ENCODE data around the gene NLRP6. TPM values are rescaled to one million over a fixed set of nuclear protein-coding genes. Genes with fewer than 3 reads are reported as not detected.
"Not testable (repeated sequence)": the region's sequence is repeated elsewhere in the genome, so short reads cannot be mapped to it uniquely, and the experiment has no call there.

Gene NLRP6
- total RNA-seq, 1 experiment from 2014 or later = not detected

DNA sequence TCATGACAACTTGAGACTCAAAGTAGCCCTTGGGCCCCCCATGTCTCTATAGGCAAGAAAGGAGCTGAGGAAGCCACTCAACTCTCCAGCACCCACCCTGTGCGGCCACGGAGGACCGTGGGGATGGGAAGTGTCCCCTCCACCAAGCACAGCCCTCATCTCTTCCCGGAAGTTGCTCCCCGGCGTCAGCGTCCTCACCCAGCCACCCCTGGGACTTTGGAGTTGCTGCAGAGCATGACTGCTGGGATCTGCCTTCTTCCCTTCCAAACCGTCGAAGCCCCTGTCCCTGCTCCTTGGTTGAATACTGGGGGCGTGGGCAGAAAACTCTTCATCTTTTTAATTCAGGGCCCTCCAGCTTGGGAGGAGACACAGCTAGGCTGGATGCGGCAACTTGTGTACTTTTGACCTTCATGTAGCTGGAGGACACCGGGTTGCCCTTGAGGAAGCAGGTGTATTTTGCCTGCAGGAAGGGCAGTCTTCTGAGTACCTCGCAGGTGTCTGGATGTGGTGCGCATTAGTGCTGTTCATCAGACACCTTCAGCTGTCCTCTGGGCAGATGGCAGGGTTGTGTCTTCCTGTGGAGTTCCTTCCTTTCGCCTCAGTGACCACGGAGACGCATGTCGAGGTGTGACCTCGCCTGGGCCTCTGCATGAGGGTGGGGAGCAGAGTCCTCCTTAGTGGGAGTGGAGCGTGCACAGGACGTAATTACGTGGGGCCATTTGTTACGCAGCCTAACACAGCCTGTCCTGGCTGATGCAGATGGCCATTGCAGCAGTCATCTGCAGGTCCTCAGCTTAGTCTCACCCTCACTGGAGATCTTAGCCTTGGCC is 54.7 kb downstream of the NLRP6 start:
- peaks cover 36 to 44% of the 10 kb centered on the region in 2 experiments for H3K4me1 Mint-ChIP-seq
- no peaks in the 10 kb centered on the region for H4K20me1 ChIP-seq (ENCODE audit: control insufficient read depth, insufficient read depth, insufficient read length)
- no peak overlapping the region for H3K27ac ChIP-seq (ENCODE audit: insufficient read length, low read depth, low read length)
- H3K27me3 Mint-ChIP-seq (ENCODE audit: low read depth) = peaks cover 3% of the 10 kb centered on the region
- peaks cover 21 to 25% of the 10 kb centered on the region in 2 experiments for H3K9me3 Mint-ChIP-seq
- no peak overlapping the region for H4K5ac ChIP-seq (ENCODE audit: insufficient read length, low read depth, low read length)
- no peak overlapping the region for H2BK12ac ChIP-seq (ENCODE audit: insufficient read length, low read depth, low read length)
- H3K18ac ChIP-seq (ENCODE audit: insufficient read length, low read depth, low read length) = no peak overlapping the region
- H3K79me1 ChIP-seq (ENCODE audit: insufficient read depth, low read depth, low read length, poor library complexity, severe bottlenecking) = no peaks in the 10 kb centered on the region
- H4K8ac ChIP-seq (replicated peaks; ENCODE audit: insufficient read length, low read depth, low read length) = no peak overlapping the region
- peak overlapping the region in 1 of 3 experiments; percentile 48; a peak in 1 of 7 replicates for H3K27ac Mint-ChIP-seq
- H3K4me2 ChIP-seq (ENCODE audit: insufficient read depth, insufficient read length, low read length) = no peak overlapping the region
- H4K91ac ChIP-seq (ENCODE audit: insufficient read length, low read depth, low read length) = no peak overlapping the region
- H3K14ac ChIP-seq (ENCODE audit: insufficient read depth, low read length) = no peak overlapping the region
- H3K23me2 ChIP-seq (ENCODE audit: insufficient read length, low read depth, low read length, poor library complexity, severe bottlenecking) = no peaks in the 10 kb centered on the region
- H3K36me3 Mint-ChIP-seq (ENCODE audit: insufficient read depth in 1 of 3, low read depth in 3 of 3) = peaks cover 4 to 38% (median 11%) of the 10 kb centered on the region in 3 experiments; a peak in 6 of 7 replicates
- H2AFZ ChIP-seq (ENCODE audit: low read length) = no peak overlapping the region
- H2BK20ac ChIP-seq (ENCODE audit: low read depth, low read length, poor library complexity, severe bottlenecking) = no peak overlapping the region
- peak; percentile 23 for DNase-seq
- H3K9ac ChIP-seq (ENCODE audit: extremely low read depth, insufficient read length, low read length) = no peak overlapping the region
- H3K9me3 ChIP-seq (ENCODE audit: control insufficient read depth, low read depth, low read length) = no peaks in the 10 kb centered on the region
- H3K27me3 ChIP-seq (ENCODE audit: insufficient read depth, low read length) = no peaks in the 10 kb centered on the region
- WGBS (ENCODE audit: extremely low coverage, insufficient read length, low lambda C conversion rate) = no CpG with 5 or more reads among the region's 23 CpGs
- peaks cover 12% of the 10 kb centered on the region; the same call in 1 of the 2 replicates for H3K4me1 ChIP-seq (ENCODE audit: insufficient read depth, low read length)
- TF ChIP-seq, protein P1, sequence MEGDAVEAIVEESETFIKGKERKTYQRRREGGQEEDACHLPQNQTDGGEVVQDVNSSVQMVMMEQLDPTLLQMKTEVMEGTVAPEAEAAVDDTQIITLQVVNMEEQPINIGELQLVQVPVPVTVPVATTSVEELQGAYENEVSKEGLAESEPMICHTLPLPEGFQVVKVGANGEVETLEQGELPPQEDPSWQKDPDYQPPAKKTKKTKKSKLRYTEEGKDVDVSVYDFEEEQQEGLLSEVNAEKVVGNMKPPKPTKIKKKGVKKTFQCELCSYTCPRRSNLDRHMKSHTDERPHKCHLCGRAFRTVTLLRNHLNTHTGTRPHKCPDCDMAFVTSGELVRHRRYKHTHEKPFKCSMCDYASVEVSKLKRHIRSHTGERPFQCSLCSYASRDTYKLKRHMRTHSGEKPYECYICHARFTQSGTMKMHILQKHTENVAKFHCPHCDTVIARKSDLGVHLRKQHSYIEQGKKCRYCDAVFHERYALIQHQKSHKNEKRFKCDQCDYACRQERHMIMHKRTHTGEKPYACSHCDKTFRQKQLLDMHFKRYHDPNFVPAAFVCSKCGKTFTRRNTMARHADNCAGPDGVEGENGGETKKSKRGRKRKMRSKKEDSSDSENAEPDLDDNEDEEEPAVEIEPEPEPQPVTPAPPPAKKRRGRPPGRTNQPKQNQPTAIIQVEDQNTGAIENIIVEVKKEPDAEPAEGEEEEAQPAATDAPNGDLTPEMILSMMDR (conservative IDR thresholded peaks at IDR 0.05) = no peak
- H3K23ac ChIP-seq (ENCODE audit: insufficient read length, low read depth, low read length) = no peak overlapping the region
- H2BK15ac ChIP-seq (ENCODE audit: low read depth, low read length) = no peak overlapping the region
- H2BK5ac ChIP-seq (ENCODE audit: insufficient read length, low read length) = no peak overlapping the region
- H3K56ac ChIP-seq (ENCODE audit: insufficient read length, low read depth, low read length) = no peak overlapping the region
- no peak overlapping the region for H3T11ph ChIP-seq (ENCODE audit: low read length)
- H3K4ac ChIP-seq (ENCODE audit: low read depth, low read length) = no peak overlapping the region
- no peak overlapping the region for H2BK120ac ChIP-seq (ENCODE audit: low read depth, low read length, poor library complexity, severe bottlenecking)
- no peak overlapping the region for H2AK5ac ChIP-seq (ENCODE audit: insufficient read length, low read length)
- H3K79me2 ChIP-seq (ENCODE audit: insufficient read depth, low read length) = no peaks in the 10 kb centered on the region
- H3K4me3 Mint-ChIP-seq = no peak overlapping the region

- H2BK120ac ChIP-seq (ENCODE audit: low read depth, low read length, poor library complexity, severe bottlenecking); H2BK15ac ChIP-seq (ENCODE audit: low read depth, low read length); H3K23ac ChIP-seq (ENCODE audit: insufficient read length, low read depth, low read length); H2AFZ ChIP-seq (ENCODE audit: low read length); H2BK20ac ChIP-seq (ENCODE audit: low read depth, low read length, poor library complexity, severe bottlenecking); H3T11ph ChIP-seq (ENCODE audit: low read length); H3K79me1 ChIP-seq (ENCODE audit: insufficient read depth, low read depth, low read length, poor library complexity, severe bottlenecking); H3K4me2 ChIP-seq (ENCODE audit: insufficient read depth, insufficient read length, low read length); H3K23me2 ChIP-seq (ENCODE audit: insufficient read length, low read depth, low read length, poor library complexity, severe bottlenecking); H4K5ac ChIP-seq (ENCODE audit: insufficient read length, low read depth, low read length); H4K91ac ChIP-seq (ENCODE audit: insufficient read length, low read depth, low read length); H4K8ac ChIP-seq (replicated peaks; ENCODE audit: insufficient read length, low read depth, low read length); H3K79me2 ChIP-seq (ENCODE audit: insufficient read depth, low read length); H2BK12ac ChIP-seq (ENCODE audit: insufficient read length, low read depth, low read length); H3K4ac ChIP-seq (ENCODE audit: low read depth, low read length); H2AK5ac ChIP-seq (ENCODE audit: insufficient read length, low read length); H3K56ac ChIP-seq (ENCODE audit: insufficient read length, low read depth, low read length); H4K20me1 ChIP-seq (ENCODE audit: control insufficient read depth, insufficient read depth, insufficient read length); H3K9me3 ChIP-seq (ENCODE audit: control insufficient read depth, low read depth, low read length); H2BK5ac ChIP-seq (ENCODE audit: insufficient read length, low read length); H3K27me3 Mint-ChIP-seq (ENCODE audit: low read depth); H3K9ac ChIP-seq (ENCODE audit: extremely low read depth, insufficient read length, low read length); H3K27me3 ChIP-seq (ENCODE audit: insufficient read depth, low read length): not testable (repeated sequence)
- DNase-seq = peak; percentile 78
- Mint-ChIP-seq H3K36me3 (ENCODE audit: insufficient read depth in 1 of 3, low read depth in 3 of 3) (peaks cover 4 to 38% (median 11%) of the 10 kb centered on the region in 3 experiments; a peak in 6 of 7 replicates), H3K27ac (peak overlapping the region; percentile 97 to 98 (median 98)), H3K4me3 (peak overlapping the region in 1 of 2 experiments; percentile 72; a peak in 1 of 5 replicates), H3K4me1 (peaks cover 36 to 44% of the 10 kb centered on the region in 2 experiments), H3K9me3 (peaks cover 21 to 25% of the 10 kb centered on the region in 2 experiments)
- peak overlapping the region; percentile 5 for H3K18ac ChIP-seq (ENCODE audit: insufficient read length, low read depth, low read length)
- peaks cover 12% of the 10 kb centered on the region; the same call in 1 of the 2 replicates for H3K4me1 ChIP-seq (ENCODE audit: insufficient read depth, low read length)
- peak overlapping the region; percentile 7 for H3K27ac ChIP-seq (ENCODE audit: insufficient read length, low read depth, low read length)
- H3K14ac ChIP-seq (ENCODE audit: insufficient read depth, low read length) = peak overlapping the region; percentile 1; the same call in 1 of the 2 replicates
- WGBS (ENCODE audit: extremely low coverage, insufficient read length, low lambda C conversion rate) = no CpG with 5 or more reads among the region's 17 CpGs
Observed at GRCh38 chr11:333616-334263, 55.5 kb downstream of the NLRP6 start.

Data from H9 (cell line).